Skin epidermis (tissue), 12 donors: Measurements from ENCODE around the gene DLL4.

Experiments
- H3K27ac ChIP-seq, 21 experiments: fragments of 200-600 bp; sonication (generic) in 11 of 21; one replicate each; pipeline ENCODE4 v1.5.0; 2020; ENCODE audit warnings: mild to moderate bottlenecking in 3 of 21, inconsistent platforms in 2 of 21, moderate library complexity in 2 of 21
- H3K4me3 ChIP-seq, 7 experiments: fragments of 200-600 bp; sonication (generic) in 2 of 7; one replicate each; pipeline ENCODE4 v1.5.0; 2020; ENCODE audit warnings: inconsistent platforms in 2 of 7, mild to moderate bottlenecking in 2 of 7, moderate library complexity in 1 of 7

Gene DLL4

DNA sequence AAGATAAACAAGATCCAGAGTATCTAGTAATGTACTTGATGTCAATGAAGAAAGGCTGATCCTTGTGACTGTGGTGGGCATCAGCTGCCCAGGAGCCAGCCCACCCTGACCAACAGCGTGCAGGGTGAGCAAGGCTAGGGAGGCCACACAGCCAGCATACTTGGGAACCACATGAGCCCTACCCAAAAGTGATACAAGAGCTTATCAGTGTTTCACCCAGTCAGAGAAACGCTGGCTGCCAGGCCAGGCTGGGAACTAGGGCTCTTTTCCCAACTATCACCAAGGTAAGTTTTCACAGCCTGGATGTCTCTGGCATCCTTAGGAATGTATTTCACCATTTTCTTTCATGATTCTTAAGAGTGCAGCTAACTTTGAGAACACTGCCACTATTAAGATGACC is 49.0 kb downstream of the DLL4 start:
- Histone ChIP-seq H3K27ac (no peak overlapping the region), H3K4me3 (no peak overlapping the region)

DNA sequence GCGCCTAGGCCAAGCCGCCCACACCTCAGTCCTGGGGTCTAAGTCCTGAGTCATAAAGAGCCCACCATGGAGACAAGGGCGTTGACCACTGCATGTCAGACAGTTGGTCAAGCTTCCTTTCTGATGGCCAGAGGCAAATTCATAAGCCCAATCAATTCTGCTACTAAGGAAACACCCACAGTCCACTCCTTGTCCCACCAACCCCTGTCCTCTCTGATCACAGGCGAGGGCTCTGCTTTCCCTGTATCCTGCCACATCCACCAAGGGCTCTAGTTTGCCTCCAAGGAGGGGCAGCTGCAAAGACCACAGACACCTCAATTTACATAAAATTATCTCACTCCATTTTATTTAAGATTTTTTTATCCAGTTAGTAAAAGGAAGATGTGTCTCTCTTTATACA is 49.4 kb downstream of the DLL4 start:
- H3K4me3 ChIP-seq: no peak overlapping the region
- no peak overlapping the region for H3K27ac ChIP-seq

DNA sequence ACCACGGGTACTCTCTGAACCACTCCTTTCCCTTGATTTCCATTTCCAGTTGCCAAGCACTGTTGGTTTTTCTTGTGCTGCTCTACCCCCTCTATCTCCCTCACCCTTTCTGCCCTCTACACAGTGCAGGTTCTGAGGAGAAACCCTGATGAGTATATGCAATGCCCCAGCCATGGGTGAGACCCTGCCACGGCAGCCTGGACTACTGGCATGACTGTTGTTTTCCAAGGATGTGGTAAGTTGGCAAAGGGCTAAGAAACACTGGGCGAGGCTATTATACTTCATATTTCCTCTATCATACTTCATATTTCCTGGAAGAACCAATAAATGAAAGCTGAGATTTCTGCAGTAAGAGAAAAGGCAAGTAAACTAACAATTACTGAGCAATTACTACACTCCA is 52.0 kb downstream of the DLL4 start:
- H3K4me3 ChIP-seq: no peak overlapping the region
- H3K27ac ChIP-seq: no peak overlapping the region

DNA sequence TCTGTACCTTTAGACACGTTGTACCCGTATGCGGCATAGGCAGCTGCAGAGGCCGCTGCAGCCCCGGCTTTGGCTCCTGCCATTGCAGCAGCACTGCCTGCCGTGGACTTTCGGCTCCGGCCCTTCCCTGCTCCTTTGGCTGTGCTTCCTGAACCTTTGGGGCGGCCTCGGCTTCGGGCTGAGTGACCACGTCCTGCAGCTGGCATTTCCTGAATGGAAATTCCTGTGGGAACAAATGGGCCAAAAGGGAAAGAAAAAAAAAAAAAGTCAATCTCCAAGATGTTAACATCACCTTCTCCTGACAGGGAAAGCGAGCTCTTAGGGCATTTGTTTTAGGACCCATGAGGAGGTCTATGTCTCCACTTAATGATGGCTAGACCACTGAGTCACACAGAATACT is 53.7 kb downstream of the DLL4 start:
- Histone ChIP-seq H3K27ac (peak overlapping the region in 3 of 21 experiments; percentile 16 to 49 (median 26)), H3K4me3 (no peak overlapping the region)

DNA sequence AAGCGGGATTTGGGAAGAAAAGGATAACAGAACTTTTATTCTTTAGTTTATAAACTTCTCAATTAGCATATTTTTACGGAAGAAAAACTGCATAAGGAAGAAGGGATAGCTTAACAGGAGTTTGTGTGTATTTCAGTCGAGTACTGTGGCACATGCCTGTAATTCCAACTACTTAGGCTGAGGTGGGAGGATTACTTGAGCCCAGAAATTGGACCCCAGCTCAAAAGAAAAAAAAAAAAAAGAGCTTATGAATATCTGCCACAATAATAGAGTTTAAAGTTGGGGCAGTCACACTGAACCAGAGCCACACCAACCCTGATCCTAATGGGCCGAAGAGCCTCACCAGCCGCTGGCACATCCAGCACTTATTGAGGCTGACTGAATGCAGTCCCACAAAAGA is 55.3 kb downstream of the DLL4 start:
- Histone ChIP-seq H3K4me3 (no peak overlapping the region), H3K27ac (peak overlapping the region in 3 of 21 experiments; percentile 27 to 34 (median 30))

DNA sequence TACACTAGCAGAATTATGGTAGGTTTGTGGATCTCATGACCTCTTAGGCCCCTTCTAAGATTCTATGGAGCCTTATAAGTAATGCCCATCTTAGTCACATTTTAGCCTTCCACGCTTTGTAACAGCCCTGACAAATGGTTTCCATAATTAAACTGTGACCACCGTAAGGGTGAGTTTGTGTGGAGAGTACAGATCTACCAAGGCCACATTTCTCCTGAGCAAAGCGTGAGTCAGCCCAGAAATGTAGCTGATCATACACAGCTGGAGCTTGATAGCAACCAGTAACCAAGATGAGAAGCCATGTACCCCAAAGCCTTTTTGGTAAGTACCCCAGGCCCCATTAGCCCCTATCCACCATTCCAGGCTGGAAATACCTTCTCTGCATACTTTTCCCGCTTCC is 55.8 kb downstream of the DLL4 start:
- H3K27ac ChIP-seq: peak overlapping the region in 5 of 21 experiments; percentile 8 to 58 (median 27)
- H3K4me3 ChIP-seq: no peak overlapping the region

DNA sequence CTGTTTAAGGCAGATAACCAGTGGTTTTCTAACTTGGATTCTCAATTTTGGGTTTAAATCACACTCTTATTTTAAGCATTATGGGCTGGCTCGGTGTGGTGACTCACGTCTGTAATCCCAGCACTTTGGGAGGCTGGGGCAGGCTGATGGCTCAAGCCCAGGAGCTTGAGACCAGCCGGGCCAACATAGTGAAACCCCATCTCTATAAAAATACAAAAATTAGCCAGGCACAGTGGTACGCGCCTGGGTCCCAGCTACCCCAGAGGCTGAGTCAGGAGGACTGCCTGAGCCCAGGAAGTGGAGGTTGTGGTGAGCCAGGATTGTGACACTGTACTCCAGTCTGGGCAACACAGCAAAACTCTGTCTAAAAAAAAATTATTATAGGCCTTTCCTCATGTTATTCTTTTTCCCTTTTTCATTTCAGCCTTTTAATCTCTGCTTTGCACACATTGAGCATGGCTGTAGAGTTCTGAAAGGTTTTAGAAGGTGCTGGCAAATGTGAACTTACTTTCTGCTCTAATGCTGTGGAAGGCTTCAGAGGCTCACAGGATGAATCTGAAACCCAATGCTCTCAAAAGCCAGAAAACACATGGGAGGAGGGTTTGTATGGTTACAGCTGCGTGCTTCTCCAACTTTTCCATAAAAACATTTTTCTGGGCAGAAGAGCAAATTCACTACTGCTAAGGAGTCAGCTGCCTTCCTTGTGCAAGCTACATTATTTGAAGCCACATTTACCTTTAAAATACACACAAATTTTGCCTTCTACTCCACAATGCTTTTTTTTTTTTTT is 56.6 kb downstream of the DLL4 start:
- peak overlapping the region in 5 of 21 experiments; percentile 6 to 65 (median 20) for H3K27ac ChIP-seq
- H3K4me3 ChIP-seq: no peak overlapping the region

DNA sequence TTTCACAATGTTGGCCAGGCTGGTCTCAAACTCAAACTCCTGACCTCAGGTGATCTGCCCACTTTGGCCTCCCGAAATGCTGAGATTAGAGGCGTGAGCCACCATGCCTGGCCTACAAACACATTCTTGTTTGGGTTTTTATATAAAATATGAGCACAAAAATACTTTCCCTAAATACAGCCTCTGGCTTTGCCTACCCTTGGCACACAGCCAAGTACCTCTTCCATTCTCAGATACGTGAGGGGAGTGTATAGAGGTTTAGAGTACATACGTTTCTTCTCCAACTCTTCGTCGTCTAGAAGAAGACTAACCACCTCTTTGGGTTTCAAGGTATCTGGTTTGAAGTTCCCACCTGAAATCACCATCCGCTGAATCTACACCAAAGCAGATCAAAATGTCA is 57.7 kb downstream of the DLL4 start:
- Histone ChIP-seq H3K4me3 (no peak overlapping the region), H3K27ac (peak overlapping the region in 1 of 21 experiments; percentile 30)

DNA sequence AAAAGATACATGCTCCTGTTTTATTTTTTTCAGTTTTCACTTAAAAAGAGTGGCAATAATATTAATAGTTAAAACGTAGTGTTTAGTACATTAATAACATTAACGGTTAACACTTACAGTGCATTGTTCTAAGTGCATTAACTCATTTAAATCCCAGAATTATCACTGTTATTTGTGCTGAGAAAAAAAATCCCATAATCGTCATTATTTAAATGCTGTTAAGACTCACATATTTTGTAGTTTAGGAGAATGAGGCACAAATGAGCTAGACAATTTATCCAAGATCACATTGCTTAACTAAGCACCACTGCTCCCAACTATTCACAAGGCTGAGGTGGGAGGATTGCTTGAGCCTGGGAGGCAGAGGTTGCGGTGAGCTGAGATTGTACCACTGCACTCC is 59.0 kb downstream of the DLL4 start:
- H3K4me3 ChIP-seq: no peak overlapping the region

More for the DNA sequence above, 59.0 kb downstream of the DLL4 start:
- no peak overlapping the region for H3K27ac ChIP-seq
